COLO668 (cell line): ENCODE results near the gene ENAH.

Experiments
- DNase-seq: peaks from one replicate; lab custom pipeline; 2025; ENCODE audit not compliant: unreplicated experiment; lab: John Stamatoyannopoulos, UW

The ENAH gene

GRCh38 chr1:225441314-225442122, 211.4 kb downstream of the ENAH start:
- peak; percentile 67 for DNase-seq

DNA sequence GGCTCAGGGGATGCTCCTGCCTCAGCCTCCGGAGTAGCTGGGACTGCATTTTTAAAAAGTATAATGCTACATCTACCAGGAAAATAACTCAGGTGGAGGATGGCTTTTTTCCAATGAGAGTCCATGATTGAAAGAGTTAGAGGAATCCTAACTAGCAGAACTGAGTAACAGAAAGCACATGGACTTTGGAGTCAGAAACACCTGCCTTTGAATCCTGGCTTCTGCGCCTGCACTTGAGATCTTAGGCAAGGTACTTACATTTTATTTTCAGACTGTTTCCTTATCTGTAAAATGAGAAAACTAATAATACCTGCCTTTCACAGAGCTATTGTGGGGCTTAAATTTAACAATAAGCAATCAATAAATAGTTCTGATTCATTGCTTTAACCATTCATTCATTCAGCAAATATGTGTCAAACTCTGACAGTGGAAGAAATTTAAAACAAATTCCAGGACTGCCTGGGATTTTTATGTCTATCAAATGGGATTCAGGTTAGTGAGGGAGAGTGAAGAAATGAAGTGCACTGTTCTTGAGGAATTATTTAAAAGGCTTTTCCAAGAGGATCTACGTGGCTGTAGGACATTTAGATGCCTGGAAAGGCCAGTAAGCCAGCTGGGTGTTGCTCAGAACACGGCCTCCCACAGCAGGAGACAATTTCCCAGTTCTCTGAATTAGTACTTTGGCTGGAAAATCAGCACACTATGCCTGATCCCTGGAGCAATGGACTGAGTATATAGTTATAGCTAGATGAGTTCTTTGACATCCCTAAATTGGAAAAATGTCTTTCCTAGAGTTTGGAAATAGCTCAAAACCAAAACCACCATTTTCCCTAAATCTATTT, 212.3 kb downstream of the ENAH start:
- DNase-seq, result peak; percentile 26

DNA sequence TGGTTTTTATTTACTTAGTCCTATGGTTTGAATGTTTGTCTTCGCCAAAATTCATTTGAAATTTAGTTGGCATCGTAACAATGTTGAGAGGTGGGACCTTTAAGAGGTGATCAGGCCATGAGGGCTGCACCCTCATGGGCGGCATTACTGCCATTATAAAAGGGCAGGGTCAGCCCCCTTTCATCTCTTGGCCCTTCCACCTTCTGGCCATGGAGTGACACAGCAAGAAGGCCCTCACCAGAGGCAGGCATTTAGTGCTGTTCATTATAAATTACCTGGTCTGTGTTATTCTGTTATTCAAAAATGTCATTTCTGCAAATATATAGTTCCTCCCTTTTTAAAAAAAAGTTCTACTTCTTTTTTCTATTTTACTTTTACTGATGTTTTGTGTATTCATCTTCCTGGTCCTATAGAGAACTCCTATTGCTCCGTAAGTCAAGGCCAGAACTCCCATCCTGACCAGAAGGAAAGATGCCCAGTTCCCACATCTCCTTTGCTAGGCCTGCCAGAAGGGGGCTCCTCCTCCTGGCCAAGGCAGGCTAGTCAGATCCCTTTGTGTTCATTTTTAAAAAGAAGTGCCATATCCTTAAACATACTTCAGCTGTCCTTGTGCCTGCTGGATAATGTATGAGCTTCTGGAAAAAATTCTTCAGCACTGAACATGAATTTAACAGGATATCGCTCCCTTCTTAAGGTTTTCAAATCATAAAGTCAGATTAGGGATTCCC, 215.0 kb downstream of the ENAH start:
- no peak for DNase-seq
